Activated naive CD4-positive, alpha-beta T cell treated with anti-CD3 and anti-CD28 coated beads, Interleukin-2, amount 50 U/mL, for 72 hours (primary cell): Measurements from ENCODE around the gene ELMO1. TPM values are rescaled to one million over a fixed set of nuclear protein-coding genes. Genes with fewer than 3 reads are reported as not detected.

ENCODE experiments used
- ATAC-seq, 2 donors: fragments of 150-1000 bp; cut with Tn5 transposase; 2 replicates each; pipeline ENCODE4 v1.10.0; 2021; ENCODE audit warnings: mild to moderate bottlenecking in 2 of 2, moderate library complexity in 2 of 2
- DNase-seq, 2 donors: peaks; one replicate each; pipeline ENCODE4 v3.0.0; 2021 to 2022; ENCODE audit warnings: low spot score in 2 of 2
- H3K27ac Mint-ChIP-seq, 2 donors: one replicate each; pipeline ENCODE4 v1.8.0; 2022; ENCODE audit warnings: mild to moderate bottlenecking in 2 of 2, mixed read lengths in 2 of 2
- H3K36me3 Mint-ChIP-seq, 2 donors: one replicate each; pipeline ENCODE4 v1.8.0; 2022; ENCODE audit warnings: mixed read lengths in 2 of 2
- H3K9me3 Mint-ChIP-seq, 2 donors: one replicate each; pipeline ENCODE4 v1.8.0; 2022; ENCODE audit warnings: mixed read lengths in 2 of 2
- total RNA-seq, 2 donors: library from RNA; stranded (reverse); gene quantifications; one replicate each; pipeline ENCODE4 v1.2.3, GENCODE V29; 2022

ELMO1 gene
- total RNA-seq, 2 donors from 2014 or later: 137 to 167 TPM

DNA sequence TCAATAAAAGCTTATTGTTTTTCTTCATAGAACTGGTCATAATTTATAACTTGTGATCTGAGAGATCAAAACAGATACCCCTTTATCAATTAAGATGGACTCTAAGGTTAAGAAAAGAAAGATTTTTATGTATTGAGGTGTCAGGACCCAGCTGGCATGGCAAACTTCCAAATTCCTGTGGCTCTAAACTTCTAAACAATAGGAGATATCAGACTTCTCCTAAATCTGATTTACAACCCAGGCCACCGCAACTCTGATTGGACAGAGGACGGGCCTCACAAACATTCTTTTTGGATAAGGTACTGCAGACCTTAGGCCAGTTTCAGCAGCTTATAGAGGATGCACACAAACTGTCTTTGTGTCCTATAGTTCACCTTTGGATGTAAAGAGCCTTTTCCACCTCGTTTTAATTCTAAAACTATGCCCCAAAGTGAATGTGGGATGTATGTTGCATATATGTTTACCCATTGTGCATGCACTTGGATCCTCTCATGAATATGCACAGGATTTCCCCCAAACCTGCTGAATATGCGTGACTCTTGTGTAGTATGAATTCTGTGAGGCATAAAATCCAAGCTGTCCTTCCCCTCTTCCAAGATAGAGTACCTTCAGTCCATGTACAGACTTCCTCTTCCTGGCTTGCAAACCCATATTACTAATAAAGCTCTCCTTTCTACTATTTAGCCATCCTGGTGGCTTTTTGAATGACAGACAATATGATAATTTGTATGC lies 69.0 kb downstream of the ELMO1 start:
- Mint-ChIP-seq H3K36me3 (peaks cover 18 to 53% of the 10 kb centered on the region in 2 donors), H3K9me3 (peaks cover 4 to 21% of the 10 kb centered on the region in 2 donors), H3K27ac (no peak overlapping the region)
- DNase-seq (no peak), ATAC-seq (no peak)

GRCh38 chr7:37377231-37377630 lies 71.4 kb downstream of the ELMO1 start:
- ATAC-seq (peak; percentile 76 to 89), DNase-seq (peak in 1 of 2 donors; percentile 65)
- peaks cover 4 to 21% of the 10 kb centered on the region in 2 donors for H3K9me3 Mint-ChIP-seq
- peak overlapping the region in 1 of 2 donors; percentile 86 for H3K27ac Mint-ChIP-seq
- H3K36me3 Mint-ChIP-seq: peaks cover 18 to 60% of the 10 kb centered on the region in 2 donors

GRCh38 chr7:37376386-37376785 lies 72.3 kb downstream of the ELMO1 start:
- Mint-ChIP-seq H3K9me3 (peaks cover 4 to 21% of the 10 kb centered on the region in 2 donors), H3K27ac (peak overlapping the region; percentile 31 to 86), H3K36me3 (peaks cover 18 to 60% of the 10 kb centered on the region in 2 donors)
- DNase-seq: peak in 1 of 2 donors; percentile 40
- ATAC-seq: peak; percentile 78 to 84

GRCh38 chr7:37372750-37373149 lies 75.9 kb downstream of the ELMO1 start:
- Mint-ChIP-seq H3K9me3 (peaks cover 0 to 11% of the 10 kb centered on the region in 2 donors), H3K27ac (peak overlapping the region in 1 of 2 donors; percentile 8), H3K36me3 (peaks cover 7 to 63% of the 10 kb centered on the region in 2 donors)
- DNase-seq: no peak
- no peak for ATAC-seq

DNA sequence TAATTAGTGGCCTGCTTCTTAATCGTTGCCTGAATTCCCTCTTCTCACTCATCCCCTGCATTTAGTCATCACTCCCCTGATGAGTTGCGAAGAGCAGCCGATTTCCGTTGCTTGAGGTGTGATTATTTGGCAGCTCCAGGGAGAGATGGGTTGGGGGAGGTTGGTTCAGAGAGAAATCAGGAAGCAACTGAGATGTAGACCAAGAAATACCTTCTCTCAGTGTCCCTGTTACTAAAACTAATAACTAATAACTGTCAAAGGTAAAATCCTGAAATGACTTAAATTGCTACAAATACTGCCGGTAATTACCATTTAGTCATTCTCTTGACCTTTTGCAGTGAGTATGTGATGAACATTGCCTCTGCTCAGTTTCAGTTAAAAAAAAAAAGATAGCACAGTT lies 76.9 kb downstream of the ELMO1 start:
- DNase-seq: no peak
- H3K9me3 Mint-ChIP-seq: peaks cover 0 to 16% of the 10 kb centered on the region in 2 donors

GRCh38 chr7:37369906-37370305 lies 78.8 kb downstream of the ELMO1 start:
- DNase-seq (no peak), ATAC-seq (no peak)
- no peak overlapping the region for H3K27ac Mint-ChIP-seq
- peaks cover 0 to 48% of the 10 kb centered on the region in 2 donors for H3K36me3 Mint-ChIP-seq
- peaks cover 0 to 13% of the 10 kb centered on the region in 2 donors for H3K9me3 Mint-ChIP-seq

More for the DNA sequence above, 76.9 kb downstream of the ELMO1 start:
- ATAC-seq: peak; percentile 69 to 70
- Mint-ChIP-seq H3K27ac (peak overlapping the region; percentile 72 to 80), H3K36me3 (peaks cover 6 to 65% of the 10 kb centered on the region in 2 donors)

GRCh38 chr7:37368540-37368939 lies 80.1 kb downstream of the ELMO1 start:
- no peak overlapping the region for H3K27ac Mint-ChIP-seq
- H3K9me3 Mint-ChIP-seq: peaks cover under 1 to 12% of the 10 kb centered on the region in 2 donors
- DNase-seq: no peak
- peaks cover 0 to 46% of the 10 kb centered on the region in 2 donors for H3K36me3 Mint-ChIP-seq
- no peak for ATAC-seq

DNA sequence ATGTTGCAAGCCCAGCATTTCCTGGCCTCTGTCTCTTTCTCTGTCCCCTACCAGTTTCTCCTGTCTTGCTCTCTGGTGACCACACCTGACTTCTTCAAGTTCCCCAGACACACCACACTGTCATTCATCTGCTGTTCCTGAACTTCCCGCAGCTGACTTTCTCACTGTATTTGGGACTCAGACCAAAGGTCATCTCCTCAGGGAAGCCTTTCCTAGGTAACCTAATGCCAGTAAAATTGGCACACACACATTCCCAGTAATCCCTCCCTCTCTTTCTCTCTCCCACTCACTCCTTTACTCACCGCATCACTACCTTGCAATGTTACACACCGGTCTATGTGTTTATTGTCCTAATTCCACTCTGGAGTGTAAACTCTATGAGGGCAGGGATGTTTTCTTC lies 81.7 kb downstream of the ELMO1 start:
- no peak for ATAC-seq
- DNase-seq: no peak
- H3K36me3 Mint-ChIP-seq: peaks cover 4 to 45% of the 10 kb centered on the region in 2 donors
- H3K27ac Mint-ChIP-seq: peak overlapping the region in 1 of 2 donors; percentile 26
- H3K9me3 Mint-ChIP-seq: peaks cover 9 to 12% of the 10 kb centered on the region in 2 donors

GRCh38 chr7:37366445-37366844 lies 82.2 kb downstream of the ELMO1 start:
- no peak for DNase-seq
- peak overlapping the region in 1 of 2 donors; percentile 26 for H3K27ac Mint-ChIP-seq
- H3K36me3 Mint-ChIP-seq: peaks cover 4 to 45% of the 10 kb centered on the region in 2 donors
- peaks cover 9 to 12% of the 10 kb centered on the region in 2 donors for H3K9me3 Mint-ChIP-seq
- ATAC-seq: peak; percentile 23 to 53

DNA sequence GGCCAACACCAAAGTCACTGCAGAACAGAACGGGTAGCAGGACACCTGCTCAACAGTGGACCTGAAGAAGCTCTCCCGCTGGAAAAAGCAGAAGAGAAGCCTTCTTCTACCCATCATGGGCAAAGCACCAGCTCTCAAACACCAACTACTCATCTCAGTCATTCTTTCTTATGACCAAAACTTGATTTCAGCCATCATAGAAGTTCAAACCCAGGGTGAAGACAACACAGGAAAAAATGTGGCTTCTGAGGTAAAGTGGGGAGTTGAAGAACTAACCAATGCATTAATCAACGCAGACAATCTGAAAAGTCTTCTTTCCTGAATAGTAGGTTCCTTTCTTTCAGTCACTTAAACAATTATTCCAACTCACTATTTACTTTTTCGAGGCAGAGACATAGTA lies 83.3 kb downstream of the ELMO1 start:
- H3K27ac Mint-ChIP-seq: peak overlapping the region; percentile 81 to 97

GRCh38 chr7:37364856-37365255 lies 83.8 kb downstream of the ELMO1 start:
- Mint-ChIP-seq H3K27ac (peak overlapping the region; percentile 97 to 98), H3K36me3 (peaks cover 4 to 33% of the 10 kb centered on the region in 2 donors), H3K9me3 (peaks cover 9 to 12% of the 10 kb centered on the region in 2 donors)
- no peak for ATAC-seq
- DNase-seq: no peak

More for the DNA sequence above, 83.3 kb downstream of the ELMO1 start:
- Mint-ChIP-seq H3K36me3 (peaks cover 4 to 38% of the 10 kb centered on the region in 2 donors), H3K9me3 (peaks cover 9 to 12% of the 10 kb centered on the region in 2 donors)
- ATAC-seq (peak; percentile 66 to 67), DNase-seq (no peak)

DNA sequence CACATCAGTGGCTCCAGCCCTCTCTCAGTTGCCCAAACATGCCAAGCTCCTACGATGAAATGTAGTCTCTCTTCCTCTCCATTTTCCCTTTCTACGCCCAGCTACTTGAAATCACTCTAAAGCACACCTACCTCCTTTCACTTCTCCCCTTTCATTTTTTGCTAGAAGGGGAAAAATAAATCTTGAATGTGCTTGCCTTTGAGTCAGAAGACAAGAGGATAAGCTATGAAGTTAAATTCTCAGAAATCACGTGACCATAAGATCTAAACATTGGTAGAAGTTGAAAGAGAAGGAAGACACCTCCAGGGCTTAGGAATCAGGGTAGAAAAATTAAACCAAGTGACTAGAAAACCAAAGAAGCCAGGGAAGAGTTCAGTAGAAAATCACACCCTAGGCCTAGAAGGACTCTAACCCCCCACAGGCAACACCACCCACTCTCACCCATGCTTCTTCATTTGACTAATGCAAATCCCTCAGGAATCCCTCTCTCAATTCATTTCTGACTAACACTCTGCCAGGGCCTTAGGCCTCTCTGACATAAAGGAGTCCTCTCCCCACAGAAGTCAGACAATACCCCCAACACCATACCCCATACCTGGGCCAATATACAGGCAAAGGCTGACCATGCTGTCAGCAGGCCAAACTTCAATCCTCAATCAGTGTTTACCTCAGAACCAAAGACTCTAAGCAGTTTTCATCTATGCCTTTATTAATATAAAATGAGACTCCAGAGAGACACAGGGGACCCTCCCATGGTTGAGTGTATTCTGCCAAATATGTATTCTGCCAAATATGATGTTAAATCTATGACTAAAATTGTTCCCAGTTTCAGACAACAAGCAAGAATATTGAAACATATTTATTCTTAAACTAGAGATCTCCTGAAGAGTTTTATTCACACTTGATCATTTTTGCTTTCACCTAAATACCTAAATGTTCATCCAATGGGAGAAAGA lies 84.8 kb downstream of the ELMO1 start:
- ATAC-seq (peak; percentile 45 to 63), DNase-seq (peak in 1 of 2 donors; percentile 22)
- Mint-ChIP-seq H3K27ac (peak overlapping the region; percentile 97 to 98), H3K9me3 (peaks cover 9 to 12% of the 10 kb centered on the region in 2 donors), H3K36me3 (peaks cover 4 to 23% of the 10 kb centered on the region in 2 donors)

GRCh38 chr7:37362802-37363201 lies 85.9 kb downstream of the ELMO1 start:
- Mint-ChIP-seq H3K9me3 (peaks cover 9 to 10% of the 10 kb centered on the region in 2 donors), H3K27ac (peak overlapping the region; percentile 97 to 98), H3K36me3 (peaks cover 4 to 19% of the 10 kb centered on the region in 2 donors)
- no peak for DNase-seq
- peak in 1 of 2 donors; percentile 2 for ATAC-seq

DNA sequence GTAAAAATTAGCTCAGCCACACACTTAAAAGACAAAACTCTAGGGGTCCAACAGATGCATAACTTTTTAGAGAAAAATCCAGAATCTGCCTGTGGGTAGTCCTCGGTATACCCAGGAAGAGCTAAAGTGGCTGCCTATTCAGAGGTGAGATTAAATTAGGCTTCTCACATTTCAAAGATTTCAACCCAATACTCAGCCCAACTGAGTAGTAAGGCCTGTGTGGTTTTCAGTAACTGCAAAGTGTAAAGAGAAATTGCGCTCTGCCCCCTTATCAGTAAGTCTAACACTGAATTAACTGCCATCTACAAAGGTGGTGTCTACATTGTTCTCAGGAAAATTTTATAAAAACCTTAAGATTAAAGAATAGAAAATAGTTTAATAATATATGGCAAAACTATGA lies 88.2 kb downstream of the ELMO1 start:
- ATAC-seq (no peak), DNase-seq (no peak)
- Mint-ChIP-seq H3K27ac (peak overlapping the region; percentile 82 to 87), H3K36me3 (peaks cover 4 to 6% of the 10 kb centered on the region in 2 donors), H3K9me3 (peaks cover 0 to 11% of the 10 kb centered on the region in 2 donors)

DNA sequence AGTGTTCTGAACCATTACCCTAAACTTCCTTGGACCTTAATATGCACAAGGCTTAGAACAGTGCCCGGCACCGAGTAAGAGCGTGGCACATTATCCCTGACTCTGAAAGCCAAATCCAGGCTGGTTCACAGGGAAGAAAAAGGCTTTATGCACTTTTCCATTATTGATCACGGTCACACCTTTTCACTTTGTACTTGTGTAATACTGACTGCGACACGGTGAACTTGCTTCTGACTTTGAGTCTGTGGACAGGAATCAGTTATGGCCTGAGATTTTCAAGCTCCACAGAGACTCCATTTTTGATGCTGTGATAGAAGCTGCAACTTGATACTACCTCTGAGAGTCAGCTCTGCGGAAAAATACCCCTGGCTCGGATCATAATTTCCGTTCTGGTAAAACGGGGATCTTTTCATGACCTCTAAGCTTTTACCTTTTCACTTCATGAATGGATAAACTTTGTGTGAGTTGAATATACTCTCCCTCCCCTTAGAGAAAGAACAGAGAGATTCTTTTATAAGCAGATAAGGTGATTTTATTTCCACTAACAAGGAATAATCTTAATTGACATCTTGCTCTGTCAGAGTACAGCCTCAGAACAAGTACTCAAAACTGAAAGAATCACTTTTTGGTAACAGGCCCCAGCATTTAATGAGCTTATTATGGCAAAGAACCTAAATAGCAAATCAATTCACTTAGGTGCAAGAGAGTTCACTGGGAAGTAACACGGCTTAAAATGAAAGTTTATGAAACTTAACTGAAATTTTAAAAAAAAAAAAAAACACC lies 88.8 kb downstream of the ELMO1 start:
- Mint-ChIP-seq H3K9me3 (peaks cover 0 to 11% of the 10 kb centered on the region in 2 donors), H3K27ac (peak overlapping the region; percentile 82 to 87), H3K36me3 (peaks cover 4 to 6% of the 10 kb centered on the region in 2 donors)
- DNase-seq (no peak), ATAC-seq (peak; percentile 18 to 35)

GRCh38 chr7:37359180-37359579 lies 89.5 kb downstream of the ELMO1 start:
- ATAC-seq: no peak
- DNase-seq: no peak
- Mint-ChIP-seq H3K27ac (peak overlapping the region; percentile 51 to 82), H3K9me3 (peaks cover 0 to 11% of the 10 kb centered on the region in 2 donors), H3K36me3 (peaks cover 4 to 6% of the 10 kb centered on the region in 2 donors)
